ENCODE measurements around the gene STK16. TPM values are rescaled to one million over a fixed set of nuclear protein-coding genes. Genes with fewer than 3 reads are reported as not detected.

The STK16 gene
- total RNA-seq, 1 donor from 2014 or later, result 50.8 TPM

GRCh38 chr2:219207884-219208740 is 37.2 kb upstream of the STK16 start:
- DNase-seq (ENCODE audit: low read depth) (peak; percentile 25), FAIRE-seq (no peak)
- TF ChIP-seq, protein P1, sequence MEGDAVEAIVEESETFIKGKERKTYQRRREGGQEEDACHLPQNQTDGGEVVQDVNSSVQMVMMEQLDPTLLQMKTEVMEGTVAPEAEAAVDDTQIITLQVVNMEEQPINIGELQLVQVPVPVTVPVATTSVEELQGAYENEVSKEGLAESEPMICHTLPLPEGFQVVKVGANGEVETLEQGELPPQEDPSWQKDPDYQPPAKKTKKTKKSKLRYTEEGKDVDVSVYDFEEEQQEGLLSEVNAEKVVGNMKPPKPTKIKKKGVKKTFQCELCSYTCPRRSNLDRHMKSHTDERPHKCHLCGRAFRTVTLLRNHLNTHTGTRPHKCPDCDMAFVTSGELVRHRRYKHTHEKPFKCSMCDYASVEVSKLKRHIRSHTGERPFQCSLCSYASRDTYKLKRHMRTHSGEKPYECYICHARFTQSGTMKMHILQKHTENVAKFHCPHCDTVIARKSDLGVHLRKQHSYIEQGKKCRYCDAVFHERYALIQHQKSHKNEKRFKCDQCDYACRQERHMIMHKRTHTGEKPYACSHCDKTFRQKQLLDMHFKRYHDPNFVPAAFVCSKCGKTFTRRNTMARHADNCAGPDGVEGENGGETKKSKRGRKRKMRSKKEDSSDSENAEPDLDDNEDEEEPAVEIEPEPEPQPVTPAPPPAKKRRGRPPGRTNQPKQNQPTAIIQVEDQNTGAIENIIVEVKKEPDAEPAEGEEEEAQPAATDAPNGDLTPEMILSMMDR (IDR thresholded peaks at IDR 0.05; ENCODE audit: insufficient read depth, low read length, severe bottlenecking), result no peak
- Histone ChIP-seq H3K27me3 (ENCODE audit: control insufficient read depth, insufficient read depth, low read length) (no peaks in the 10 kb centered on the region), H3K4me3 (ENCODE audit: low read depth, low read length) (no peak overlapping the region), H3K36me3 (ENCODE audit: control insufficient read depth, insufficient read depth, low read length) (peaks cover 23% of the 10 kb centered on the region)

GRCh38 chr2:219209236-219210195 is 35.8 kb upstream of the STK16 start:
- DNase-seq (ENCODE audit: low read depth), result no peak
- no peak for FAIRE-seq

GRCh38 chr2:219210196-219210885 is 34.9 kb upstream of the STK16 start:
- FAIRE-seq (no peak), DNase-seq (ENCODE audit: low read depth) (no peak)
- peaks cover 41% of the 10 kb centered on the region for H3K36me3 ChIP-seq (ENCODE audit: control insufficient read depth, insufficient read depth, low read length)
- no peaks in the 10 kb centered on the region for H3K27me3 ChIP-seq (ENCODE audit: control insufficient read depth, insufficient read depth, low read length)
- TF ChIP-seq, protein P1 (IDR thresholded peaks at IDR 0.05; ENCODE audit: insufficient read depth, low read length, severe bottlenecking), result no peak
- no peak overlapping the region for H3K4me3 ChIP-seq (ENCODE audit: low read depth, low read length)

More at GRCh38 chr2:219209236-219210195, 35.8 kb upstream of the STK16 start:
- TF ChIP-seq, protein P1 (IDR thresholded peaks at IDR 0.05; ENCODE audit: insufficient read depth, low read length, severe bottlenecking), result no peak
- Histone ChIP-seq H3K27me3 (ENCODE audit: control insufficient read depth, insufficient read depth, low read length) (no peaks in the 10 kb centered on the region), H3K4me3 (ENCODE audit: low read depth, low read length) (no peak overlapping the region), H3K36me3 (ENCODE audit: control insufficient read depth, insufficient read depth, low read length) (peaks cover 35% of the 10 kb centered on the region)

- DNase-seq (ENCODE audit: low read depth), result no peak
- no peak for FAIRE-seq
- Histone ChIP-seq H3K4me3 (ENCODE audit: low read depth, low read length) (no peak overlapping the region), H3K36me3 (ENCODE audit: control insufficient read depth, insufficient read depth, low read length) (peaks cover 45% of the 10 kb centered on the region), H3K27me3 (ENCODE audit: control insufficient read depth, insufficient read depth, low read length) (no peaks in the 10 kb centered on the region)
- TF ChIP-seq, protein P1 (IDR thresholded peaks at IDR 0.05; ENCODE audit: insufficient read depth, low read length, severe bottlenecking), result no peak
These were observed 34.4 kb upstream of the STK16 start for GRCh38 chr2:219210886-219211362.

- no peak for DNase-seq (ENCODE audit: low read depth)
- H3K4me3 ChIP-seq (ENCODE audit: low read depth, low read length), result no peak overlapping the region
- H3K36me3 ChIP-seq (ENCODE audit: control insufficient read depth, insufficient read depth, low read length), result peaks cover 55% of the 10 kb centered on the region
- TF ChIP-seq, protein P1 (IDR thresholded peaks at IDR 0.05; ENCODE audit: insufficient read depth, low read length, severe bottlenecking), result no peak
- H3K27me3 ChIP-seq (ENCODE audit: control insufficient read depth, insufficient read depth, low read length), result no peaks in the 10 kb centered on the region
- FAIRE-seq, result no peak
These were observed 32.3 kb upstream of the STK16 start for GRCh38 chr2:219213026-219213415.
